Calu3 (cell line): ENCODE results near the gene ANKRD66. TPM values are rescaled to one million over a fixed set of nuclear protein-coding genes. Genes with fewer than 3 reads are reported as not detected.
"Not testable (repeated sequence)": the region's sequence is repeated elsewhere in the genome, so short reads cannot be mapped to it uniquely, and the experiment has no call there.

Source experiments
- BruUV-seq: library from RNA; stranded (reverse); fragments of 400-500 nt; replicated peaks from 2 replicates; lab custom pipeline; 2021; lab: Mats Ljungman, UMichigan
- CTCF ChIA-PET: fragments of 300-600 bp; sonication (Branson Sonifier 250); formaldehyde crosslinking; loops from one replicate; lab custom pipeline; 2022; ENCODE audit warnings: antibody characterized with exemption; lab: Charles Lee
- DNase-seq: peaks from one replicate; pipeline ENCODE4 v3.0.0; 2022
- H3K27ac Mint-ChIP-seq: one replicate; pipeline ENCODE4 v1.8.0; 2022; ENCODE audit warnings: mixed read lengths; ENCODE audit not compliant: unreplicated experiment
- H3K27me3 Mint-ChIP-seq: one replicate; pipeline ENCODE4 v1.8.0; 2022; ENCODE audit warnings: mixed read lengths; ENCODE audit not compliant: unreplicated experiment
- H3K36me3 Mint-ChIP-seq: one replicate; pipeline ENCODE4 v1.8.0; 2022; ENCODE audit warnings: mild to moderate bottlenecking, moderate library complexity, mixed read lengths; ENCODE audit not compliant: insufficient read depth, unreplicated experiment
- H3K4me1 Mint-ChIP-seq: one replicate; pipeline ENCODE4 v1.8.0; 2022; ENCODE audit warnings: mild to moderate bottlenecking, low read depth, mixed read lengths; ENCODE audit not compliant: unreplicated experiment
- H3K4me3 Mint-ChIP-seq: one replicate; pipeline ENCODE4 v1.8.0; 2022; ENCODE audit warnings: mild to moderate bottlenecking, low read depth, moderate library complexity, mixed read lengths; ENCODE audit not compliant: unreplicated experiment
- H3K9me3 Mint-ChIP-seq: one replicate; pipeline ENCODE4 v1.8.0; 2022; ENCODE audit warnings: low read depth, mixed read lengths; ENCODE audit not compliant: unreplicated experiment
- intact Hi-C: fragments of 100-400 bp; cut with micrococcal nuclease; formaldehyde crosslinking; loops from one replicate; pipeline ENCODE4 v1.10.0; 2022; ENCODE audit not compliant: unreplicated experiment
- total RNA-seq: library from RNA; stranded (reverse); gene quantifications from 2 replicates; pipeline ENCODE4 v1.2.3, GENCODE V29; 2022
- TF ChIP-seq, protein P1 (sequence below): fragments of 200-600 bp; IDR thresholded peaks from one replicate; pipeline ENCODE4 v1.8.0; 2022; ENCODE audit warnings: antibody characterized with exemption; ENCODE audit not compliant: unreplicated experiment

ANKRD66 gene
- total RNA-seq, 1 experiment from 2014 or later, result not detected

DNA sequence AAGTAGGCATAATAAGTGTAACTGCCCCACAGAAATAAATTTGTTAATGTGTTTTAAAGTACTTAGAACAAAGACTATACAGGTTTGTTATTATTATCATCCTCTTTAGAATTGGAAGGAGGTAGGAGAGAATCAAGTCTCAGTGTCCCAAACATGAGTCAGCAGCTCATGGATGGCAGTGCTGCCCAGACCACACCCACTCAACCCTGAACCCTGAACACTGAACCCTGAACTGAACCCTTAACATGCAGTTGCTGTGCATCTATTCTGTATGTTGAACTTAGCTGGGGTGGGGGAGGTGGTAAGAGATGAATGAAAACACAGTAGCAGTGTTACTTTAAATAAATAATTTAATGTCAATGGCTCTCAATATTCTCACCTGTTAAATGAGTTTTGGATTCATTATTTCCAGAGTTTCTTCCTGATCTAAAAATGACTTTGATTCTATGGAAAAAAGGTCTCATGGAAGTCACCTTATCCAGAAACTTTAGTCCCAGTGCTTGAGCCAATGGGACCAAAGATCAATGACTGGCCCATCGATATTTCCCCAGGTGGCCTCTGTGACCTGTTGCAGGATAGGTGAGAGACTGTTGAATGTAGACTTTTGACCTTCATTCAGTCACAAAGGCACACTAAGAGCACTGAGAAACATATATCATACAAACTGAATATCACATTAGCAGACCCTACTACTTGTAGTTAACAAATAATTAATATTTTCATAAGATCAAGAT is 3.1 kb upstream of the ANKRD66 start:
- intact Hi-C loops, result no loop called here
- H3K9me3 Mint-ChIP-seq, result peaks cover 6% of the 10 kb centered on the region
- TF ChIP-seq, protein P1, sequence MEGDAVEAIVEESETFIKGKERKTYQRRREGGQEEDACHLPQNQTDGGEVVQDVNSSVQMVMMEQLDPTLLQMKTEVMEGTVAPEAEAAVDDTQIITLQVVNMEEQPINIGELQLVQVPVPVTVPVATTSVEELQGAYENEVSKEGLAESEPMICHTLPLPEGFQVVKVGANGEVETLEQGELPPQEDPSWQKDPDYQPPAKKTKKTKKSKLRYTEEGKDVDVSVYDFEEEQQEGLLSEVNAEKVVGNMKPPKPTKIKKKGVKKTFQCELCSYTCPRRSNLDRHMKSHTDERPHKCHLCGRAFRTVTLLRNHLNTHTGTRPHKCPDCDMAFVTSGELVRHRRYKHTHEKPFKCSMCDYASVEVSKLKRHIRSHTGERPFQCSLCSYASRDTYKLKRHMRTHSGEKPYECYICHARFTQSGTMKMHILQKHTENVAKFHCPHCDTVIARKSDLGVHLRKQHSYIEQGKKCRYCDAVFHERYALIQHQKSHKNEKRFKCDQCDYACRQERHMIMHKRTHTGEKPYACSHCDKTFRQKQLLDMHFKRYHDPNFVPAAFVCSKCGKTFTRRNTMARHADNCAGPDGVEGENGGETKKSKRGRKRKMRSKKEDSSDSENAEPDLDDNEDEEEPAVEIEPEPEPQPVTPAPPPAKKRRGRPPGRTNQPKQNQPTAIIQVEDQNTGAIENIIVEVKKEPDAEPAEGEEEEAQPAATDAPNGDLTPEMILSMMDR, result no peak
- peaks cover 24% of the 10 kb centered on the region for H3K27me3 Mint-ChIP-seq
- CTCF ChIA-PET, result no interaction called here
- BruUV-seq, result no TSS peak
- no peak overlapping the region for H3K4me3 Mint-ChIP-seq
- DNase-seq, result no peak
- H3K27ac Mint-ChIP-seq, result no peak overlapping the region
- H3K36me3 Mint-ChIP-seq, result no peaks in the 10 kb centered on the region
- H3K4me1 Mint-ChIP-seq, result no peaks in the 10 kb centered on the region

GRCh38 chr6:46744159-46744725 is 2.5 kb upstream of the ANKRD66 start:
- H3K27me3 Mint-ChIP-seq, result peaks cover 24% of the 10 kb centered on the region
- H3K36me3 Mint-ChIP-seq, BruUV-seq, DNase-seq, intact Hi-C loops, CTCF ChIA-PET, H3K4me1 Mint-ChIP-seq, H3K4me3 Mint-ChIP-seq, H3K27ac Mint-ChIP-seq, H3K9me3 Mint-ChIP-seq: not testable (repeated sequence)

DNA sequence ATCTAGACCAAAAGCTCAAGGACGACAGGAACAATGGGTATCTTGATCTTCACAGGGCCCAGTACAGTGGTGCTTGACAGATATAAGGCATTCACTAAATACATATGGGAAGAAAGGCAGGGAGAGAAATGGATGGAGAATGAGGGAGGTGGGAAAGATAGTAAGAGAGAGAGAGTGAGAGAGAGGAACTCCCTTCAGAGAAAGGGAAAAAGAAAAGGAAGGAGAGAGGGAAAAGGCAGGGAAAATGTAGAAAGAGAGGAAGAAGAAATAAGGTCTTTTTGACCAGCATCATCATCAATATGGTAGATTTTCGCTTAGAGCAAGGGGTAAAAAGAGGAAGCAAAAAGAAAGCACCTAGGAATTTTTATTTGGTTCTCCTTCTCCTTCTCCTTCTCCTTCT is 760 bp upstream of the ANKRD66 start:
- CTCF ChIA-PET, result interaction anchor here (0.7 kb wide), 1 partner anchor 282 kb away, joined by 3 read pairs; no protein-coding TSS in a partner anchor
- H3K27me3 Mint-ChIP-seq, result peaks cover 24% of the 10 kb centered on the region
- H3K27ac Mint-ChIP-seq, result no peak overlapping the region
- H3K36me3 Mint-ChIP-seq, result no peaks in the 10 kb centered on the region
- no peak overlapping the region for H3K4me3 Mint-ChIP-seq
- H3K4me1 Mint-ChIP-seq, result no peaks in the 10 kb centered on the region
- peaks cover 6% of the 10 kb centered on the region for H3K9me3 Mint-ChIP-seq
- TF ChIP-seq, protein P1, result no peak
- no TSS peak for BruUV-seq
- DNase-seq, result no peak
- intact Hi-C loops, result no loop called here

DNA sequence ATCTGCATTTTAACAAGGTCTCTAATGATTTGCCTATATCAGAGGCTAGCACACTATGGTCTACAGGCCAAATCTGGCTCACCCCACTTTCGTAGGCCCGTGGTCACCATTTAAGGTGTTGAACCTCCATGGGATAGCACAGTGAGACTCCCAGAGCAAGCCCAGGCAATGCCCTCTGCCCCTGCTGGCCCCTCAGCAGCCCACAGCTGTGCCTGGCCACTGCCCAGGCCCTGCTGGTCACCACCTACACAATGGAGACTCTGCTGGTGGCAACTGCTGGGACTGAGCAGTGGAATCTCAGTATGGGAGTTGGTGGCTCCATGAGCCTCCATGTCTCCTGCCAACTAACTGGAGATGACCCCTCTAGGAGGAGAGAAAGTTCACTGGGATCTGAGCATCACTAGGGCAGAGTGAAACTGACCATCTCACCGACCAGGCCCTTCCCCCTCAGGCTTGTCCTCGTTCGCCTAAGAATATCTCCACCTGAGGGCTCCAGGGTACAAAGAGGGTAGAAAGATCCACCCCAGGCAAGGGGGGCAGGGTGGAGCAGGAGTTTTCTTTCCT is 2.3 kb downstream of the ANKRD66 start:
- Mint-ChIP-seq H3K36me3 (no peaks in the 10 kb centered on the region), H3K9me3 (peaks cover 6% of the 10 kb centered on the region), H3K4me1 (no peaks in the 10 kb centered on the region), H3K4me3 (no peak overlapping the region), H3K27ac (no peak overlapping the region), H3K27me3 (peaks cover 24% of the 10 kb centered on the region)
- intact Hi-C loops, result no loop called here
- TF ChIP-seq, protein P1, result no peak
- no TSS peak for BruUV-seq
- CTCF ChIA-PET, result no interaction called here
- DNase-seq, result no peak
